Measurements from ENCODE around the gene GATAD2B. TPM values are rescaled to one million over a fixed set of nuclear protein-coding genes. Genes with fewer than 3 reads are reported as not detected.

GATAD2B gene
- polyA plus RNA-seq, 2 of the 4 experiments (the other 2 are of a cell fraction) = 4.9 to 8.2 TPM

DNA sequence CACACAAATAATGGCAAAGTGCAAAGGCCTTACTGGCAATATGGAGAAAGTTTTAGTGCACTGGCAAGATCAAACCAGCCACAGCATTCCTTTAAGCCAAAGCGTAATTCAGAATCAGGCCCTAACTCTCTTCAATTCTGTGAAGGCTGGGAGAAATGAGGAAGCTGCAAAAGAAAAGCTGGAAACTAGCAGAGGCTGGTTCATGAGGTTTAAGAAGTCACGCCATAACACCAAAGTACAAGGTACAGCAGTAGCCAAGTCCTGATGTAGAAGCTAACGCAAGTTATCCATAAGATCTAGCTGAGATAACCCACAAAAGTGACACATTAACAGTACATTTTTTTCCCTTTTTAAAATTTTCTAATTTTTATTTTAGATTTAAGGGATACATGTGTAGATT lies 90.5 kb downstream of the GATAD2B start:
- no peak overlapping the region for H3K4me3 ChIP-seq
- DNase-seq (ENCODE audit: low read depth in 1 of 2, low spot score in 1 of 2) (no peak), ATAC-seq (no peak), FAIRE-seq (no peak)
- TF ChIP-seq, protein P1, sequence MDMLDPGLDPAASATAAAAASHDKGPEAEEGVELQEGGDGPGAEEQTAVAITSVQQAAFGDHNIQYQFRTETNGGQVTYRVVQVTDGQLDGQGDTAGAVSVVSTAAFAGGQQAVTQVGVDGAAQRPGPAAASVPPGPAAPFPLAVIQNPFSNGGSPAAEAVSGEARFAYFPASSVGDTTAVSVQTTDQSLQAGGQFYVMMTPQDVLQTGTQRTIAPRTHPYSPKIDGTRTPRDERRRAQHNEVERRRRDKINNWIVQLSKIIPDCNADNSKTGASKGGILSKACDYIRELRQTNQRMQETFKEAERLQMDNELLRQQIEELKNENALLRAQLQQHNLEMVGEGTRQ (IDR thresholded peaks at IDR 0.05) = no peak
- TF ChIP-seq, protein P2, sequence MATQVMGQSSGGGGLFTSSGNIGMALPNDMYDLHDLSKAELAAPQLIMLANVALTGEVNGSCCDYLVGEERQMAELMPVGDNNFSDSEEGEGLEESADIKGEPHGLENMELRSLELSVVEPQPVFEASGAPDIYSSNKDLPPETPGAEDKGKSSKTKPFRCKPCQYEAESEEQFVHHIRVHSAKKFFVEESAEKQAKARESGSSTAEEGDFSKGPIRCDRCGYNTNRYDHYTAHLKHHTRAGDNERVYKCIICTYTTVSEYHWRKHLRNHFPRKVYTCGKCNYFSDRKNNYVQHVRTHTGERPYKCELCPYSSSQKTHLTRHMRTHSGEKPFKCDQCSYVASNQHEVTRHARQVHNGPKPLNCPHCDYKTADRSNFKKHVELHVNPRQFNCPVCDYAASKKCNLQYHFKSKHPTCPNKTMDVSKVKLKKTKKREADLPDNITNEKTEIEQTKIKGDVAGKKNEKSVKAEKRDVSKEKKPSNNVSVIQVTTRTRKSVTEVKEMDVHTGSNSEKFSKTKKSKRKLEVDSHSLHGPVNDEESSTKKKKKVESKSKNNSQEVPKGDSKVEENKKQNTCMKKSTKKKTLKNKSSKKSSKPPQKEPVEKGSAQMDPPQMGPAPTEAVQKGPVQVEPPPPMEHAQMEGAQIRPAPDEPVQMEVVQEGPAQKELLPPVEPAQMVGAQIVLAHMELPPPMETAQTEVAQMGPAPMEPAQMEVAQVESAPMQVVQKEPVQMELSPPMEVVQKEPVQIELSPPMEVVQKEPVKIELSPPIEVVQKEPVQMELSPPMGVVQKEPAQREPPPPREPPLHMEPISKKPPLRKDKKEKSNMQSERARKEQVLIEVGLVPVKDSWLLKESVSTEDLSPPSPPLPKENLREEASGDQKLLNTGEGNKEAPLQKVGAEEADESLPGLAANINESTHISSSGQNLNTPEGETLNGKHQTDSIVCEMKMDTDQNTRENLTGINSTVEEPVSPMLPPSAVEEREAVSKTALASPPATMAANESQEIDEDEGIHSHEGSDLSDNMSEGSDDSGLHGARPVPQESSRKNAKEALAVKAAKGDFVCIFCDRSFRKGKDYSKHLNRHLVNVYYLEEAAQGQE (IDR thresholded peaks at IDR 0.05) = no peak
- TF ChIP-seq HES2 (IDR thresholded peaks at IDR 0.05) (no peak), RAD21 (conservative IDR thresholded peaks at IDR 0.05 in 1 of 2, IDR thresholded peaks at IDR 0.05 in 1 of 2) (no peak), BHLHE40 (IDR thresholded peaks at IDR 0.05; ENCODE audit: low read depth, low read length) (no peak), HOXB13 (CRISPR knock-in tag; IDR thresholded peaks at IDR 0.05; ENCODE audit: low read depth) (no peak), CBX2 (IDR thresholded peaks at IDR 0.05; ENCODE audit: borderline replicate concordance, low read depth) (no peak), CEBPB (IDR thresholded peaks at IDR 0.05) (no peak), CHD2 (IDR thresholded peaks at IDR 0.05; ENCODE audit: low read length, partially characterized antibody) (no peak), SREBF2 (IDR thresholded peaks at IDR 0.05) (no peak), MYC (IDR thresholded peaks at IDR 0.05; ENCODE audit: borderline replicate concordance, low read length) (no peak), TFCP2L1 (CRISPR knock-in tag; IDR thresholded peaks at IDR 0.05) (no peak)
- TF ChIP-seq, protein P3, sequence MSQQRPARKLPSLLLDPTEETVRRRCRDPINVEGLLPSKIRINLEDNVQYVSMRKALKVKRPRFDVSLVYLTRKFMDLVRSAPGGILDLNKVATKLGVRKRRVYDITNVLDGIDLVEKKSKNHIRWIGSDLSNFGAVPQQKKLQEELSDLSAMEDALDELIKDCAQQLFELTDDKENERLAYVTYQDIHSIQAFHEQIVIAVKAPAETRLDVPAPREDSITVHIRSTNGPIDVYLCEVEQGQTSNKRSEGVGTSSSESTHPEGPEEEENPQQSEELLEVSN (IDR thresholded peaks at IDR 0.05; ENCODE audit: borderline replicate concordance, low read depth) = no peak
- no peaks in the 10 kb centered on the region for H3K9me3 ChIP-seq
- WGBS (ENCODE audit: missing lambda C conversion rate) = over 99% methylated on average over 3 of the region's 3 CpGs
- POLR2A ChIA-PET = no interaction called here
- CTCF ChIA-PET = interaction anchor here (0.7 to 3.7 kb wide), 6 partner anchors 10 to 114 kb away, joined by 3 to 15 read pairs (median 3); no protein-coding TSS in a partner anchor
- no peaks in the 10 kb centered on the region for H3K4me1 ChIP-seq
- no peak overlapping the region for H3K27ac ChIP-seq
- no peak overlapping the region for H3K4me2 ChIP-seq

- Histone ChIP-seq H3K4me1 (no peaks in the 10 kb centered on the region), H3K9me3 (no peaks in the 10 kb centered on the region), H3K4me2 (no peak overlapping the region), H3K27ac (no peak overlapping the region), H3K4me3 (no peak overlapping the region)
- ATAC-seq (no peak), FAIRE-seq (no peak), DNase-seq (ENCODE audit: low read depth in 1 of 2, low spot score in 1 of 2) (no peak)
- TF ChIP-seq CHD2 (IDR thresholded peaks at IDR 0.05; ENCODE audit: low read length, partially characterized antibody) (no peak), FOSL2 (IDR thresholded peaks at IDR 0.05) (no peak), FOSL2 (CRISPR knock-in tag; IDR thresholded peaks at IDR 0.05) (no peak), HEYL (CRISPR knock-in tag; IDR thresholded peaks at IDR 0.05) (no peak), HES2 (IDR thresholded peaks at IDR 0.05) (no peak), HOXA7 (CRISPR knock-in tag; IDR thresholded peaks at IDR 0.05) (no peak), CEBPB (IDR thresholded peaks at IDR 0.05) (no peak), SREBF2 (IDR thresholded peaks at IDR 0.05) (no peak), POLR2A (IDR thresholded peaks at IDR 0.05; ENCODE audit: low read length) (no peak), HMGXB4 (CRISPR knock-in tag; IDR thresholded peaks at IDR 0.05; ENCODE audit: borderline replicate concordance) (no peak)
- TF ChIP-seq, protein P4, sequence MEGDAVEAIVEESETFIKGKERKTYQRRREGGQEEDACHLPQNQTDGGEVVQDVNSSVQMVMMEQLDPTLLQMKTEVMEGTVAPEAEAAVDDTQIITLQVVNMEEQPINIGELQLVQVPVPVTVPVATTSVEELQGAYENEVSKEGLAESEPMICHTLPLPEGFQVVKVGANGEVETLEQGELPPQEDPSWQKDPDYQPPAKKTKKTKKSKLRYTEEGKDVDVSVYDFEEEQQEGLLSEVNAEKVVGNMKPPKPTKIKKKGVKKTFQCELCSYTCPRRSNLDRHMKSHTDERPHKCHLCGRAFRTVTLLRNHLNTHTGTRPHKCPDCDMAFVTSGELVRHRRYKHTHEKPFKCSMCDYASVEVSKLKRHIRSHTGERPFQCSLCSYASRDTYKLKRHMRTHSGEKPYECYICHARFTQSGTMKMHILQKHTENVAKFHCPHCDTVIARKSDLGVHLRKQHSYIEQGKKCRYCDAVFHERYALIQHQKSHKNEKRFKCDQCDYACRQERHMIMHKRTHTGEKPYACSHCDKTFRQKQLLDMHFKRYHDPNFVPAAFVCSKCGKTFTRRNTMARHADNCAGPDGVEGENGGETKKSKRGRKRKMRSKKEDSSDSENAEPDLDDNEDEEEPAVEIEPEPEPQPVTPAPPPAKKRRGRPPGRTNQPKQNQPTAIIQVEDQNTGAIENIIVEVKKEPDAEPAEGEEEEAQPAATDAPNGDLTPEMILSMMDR (IDR thresholded peaks at IDR 0.05) = no peak
- 87% methylated on average over 2 of the region's 2 CpGs for WGBS (ENCODE audit: missing lambda C conversion rate)
- POLR2A ChIA-PET = interaction anchor here (1.0 kb wide), 1 partner anchor 92 kb away, joined by 3 read pairs; the partner anchor contains the start of gene GATAD2B
- CTCF ChIA-PET = interaction anchor here (0.8 to 3.7 kb wide), 5 partner anchors 9 to 155 kb away, joined by 3 to 15 read pairs (median 6); partner anchors contain the start of gene RAB13
These were observed 91.7 kb downstream of the GATAD2B start for GRCh38 chr1:153831026-153831425.
